Jurkat, Clone E6-1 (cell line): ENCODE measurements around the gene GPD2.
"Not testable (repeated sequence)": the region's sequence is repeated elsewhere in the genome, so short reads cannot be mapped to it uniquely, and the experiment has no call there.

ENCODE experiments used
- DNase-seq: peaks from one replicate; pipeline ENCODE4 v3.0.0-alpha.2; 2011; ENCODE audit warnings: low read depth, low spot score
- H3K4me3 ChIP-seq: 2 replicates; pipeline ENCODE4 v1.5.1; 2011; ENCODE audit warnings: mild to moderate bottlenecking, low read length, control low read depth, moderate library complexity

The GPD2 gene

GRCh38 chr2:156618071-156618470 lies 181.9 kb downstream of the GPD2 start:
- not testable (repeated sequence) for H3K4me3 ChIP-seq, DNase-seq

DNA sequence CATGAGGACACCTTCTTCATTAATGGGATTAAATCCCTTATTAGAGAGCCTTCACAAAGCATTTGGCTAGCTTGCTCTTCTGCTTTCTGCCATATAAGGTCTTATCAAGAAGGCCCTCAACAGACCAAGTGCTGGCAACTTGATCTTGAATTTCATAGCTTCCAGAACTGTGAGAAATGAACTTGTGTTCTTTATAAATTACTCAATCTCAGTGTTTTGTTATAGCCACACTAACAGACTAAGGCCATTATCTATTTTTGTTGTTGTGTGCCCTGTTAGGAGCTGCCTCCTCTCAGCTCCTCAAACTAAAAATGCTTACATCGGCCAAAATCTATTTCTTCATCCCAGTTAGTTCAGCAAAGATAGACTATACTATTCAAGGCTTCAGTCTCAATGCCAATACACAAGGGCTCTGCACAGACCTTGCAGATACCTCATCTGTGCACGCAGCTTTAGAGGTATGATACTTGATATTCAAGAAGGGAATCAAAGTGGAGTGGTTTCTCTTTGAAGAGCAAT lies 182.9 kb downstream of the GPD2 start:
- no peak for DNase-seq
- no peak overlapping the region for H3K4me3 ChIP-seq

DNA sequence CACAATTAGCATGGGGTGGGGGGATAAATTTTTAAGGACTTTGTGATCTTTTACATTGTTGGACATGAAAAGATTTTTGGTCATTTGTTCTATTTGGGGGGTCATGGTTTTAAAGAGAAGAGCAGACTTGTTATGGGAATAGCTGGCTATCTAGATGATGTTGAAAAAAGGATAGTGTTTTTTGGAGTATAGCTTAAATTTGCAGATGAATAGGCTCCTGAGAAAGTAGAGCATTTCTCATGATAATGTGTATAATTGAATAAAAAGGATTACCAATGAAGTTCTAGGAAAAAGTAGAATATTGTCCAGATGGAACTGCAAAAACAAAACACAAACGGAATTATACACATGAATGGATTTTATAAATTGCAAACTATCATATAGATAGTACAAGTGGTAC lies 186.3 kb downstream of the GPD2 start:
- no peak for DNase-seq
- no peak overlapping the region for H3K4me3 ChIP-seq

DNA sequence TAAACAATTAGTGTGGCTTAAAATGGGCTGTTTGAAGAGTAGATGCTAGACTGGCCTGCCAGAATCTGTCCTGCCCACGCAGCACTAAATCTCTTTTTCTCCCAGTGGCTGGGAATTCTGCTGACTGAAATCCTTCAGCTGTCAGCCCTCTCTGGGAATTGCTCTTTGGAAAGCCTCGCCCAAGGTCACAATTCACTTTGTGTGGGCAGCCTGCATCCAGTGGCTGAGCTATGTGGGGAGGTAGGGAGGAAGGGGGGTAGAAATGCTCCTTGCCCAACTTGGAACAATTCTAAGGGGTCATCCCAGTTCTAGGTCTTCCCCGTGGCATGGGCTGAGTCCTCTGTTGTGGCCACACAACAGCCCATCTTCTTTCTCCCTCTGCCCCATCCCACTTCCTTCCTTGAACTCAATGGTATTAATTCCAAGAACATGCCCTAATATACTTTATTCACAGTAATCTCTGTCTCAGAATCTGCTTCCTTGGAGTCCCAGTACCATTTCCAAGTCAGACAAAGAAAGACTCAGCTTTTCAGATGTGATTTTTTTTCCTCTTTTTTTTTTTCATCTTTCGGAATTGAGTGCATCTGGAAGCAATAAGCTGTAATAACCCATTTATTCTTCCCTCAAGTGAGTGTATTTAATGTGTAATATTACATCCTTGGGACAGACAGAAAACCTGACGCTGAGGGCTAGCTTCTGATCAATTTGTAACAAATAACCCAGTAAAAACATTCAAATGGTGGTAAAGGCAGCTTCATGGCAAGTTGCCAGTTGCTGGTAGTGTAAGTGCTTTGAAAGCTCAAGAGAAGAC lies 189.4 kb downstream of the GPD2 start:
- DNase-seq, result no peak
- no peak overlapping the region for H3K4me3 ChIP-seq

GRCh38 chr2:156626931-156627330 lies 190.8 kb downstream of the GPD2 start:
- no peak overlapping the region for H3K4me3 ChIP-seq
- DNase-seq, result no peak

- no peak overlapping the region for H3K4me3 ChIP-seq
- no peak for DNase-seq
These were observed 194.6 kb downstream of the GPD2 start for GRCh38 chr2:156630579-156631337.

GRCh38 chr2:156635646-156636045 lies 199.5 kb downstream of the GPD2 start:
- H3K4me3 ChIP-seq, result no peak overlapping the region
- no peak for DNase-seq
